HEK293 (cell line): ENCODE measurements around the gene NUP153.

Experiments
- CTCF ChIA-PET: fragments of 350-600 bp; formaldehyde crosslinking; extraction: SDS; loops from one replicate; lab custom pipeline; 2021; ENCODE audit warnings: antibody characterized with exemption; lab: Yijun Ruan, JAX
- POLR2A ChIA-PET: fragments of 300-600 bp; formaldehyde crosslinking; extraction: SDS; loops from one replicate; lab custom pipeline; 2020; ENCODE audit warnings: antibody characterized with exemption, inconsistent platforms; lab: Yijun Ruan, JAX
- H3K27ac ChIP-seq: fragments of 200-500 bp; sonication (Bioruptor generic); 2 replicates; pipeline ENCODE4 v1.5.1; 2014; ENCODE audit warnings: low read depth, low read length, control low read depth, inconsistent platforms; ENCODE audit errors: extremely low read depth
- H3K36me3 ChIP-seq, 2 experiments: fragments of 200-500 bp in 1 of 2; sonication (Bioruptor generic) in 1 of 2; 1 replicate in 1 of 2; 2 replicates in 1 of 2; pipeline ENCODE4 v1.5.1; 2014 to 2017; ENCODE audit warnings: inconsistent platforms in 2 of 2, low read length in 2 of 2; ENCODE audit not compliant: control insufficient read depth in 2 of 2, insufficient read depth in 1 of 2
- H3K4me1 ChIP-seq: fragments of 200-500 bp; sonication (Bioruptor generic); 2 replicates; pipeline ENCODE4 v1.5.1; 2014; ENCODE audit warnings: mild to moderate bottlenecking, low read length, inconsistent platforms; ENCODE audit not compliant: control insufficient read depth, insufficient read depth
- H3K4me3 ChIP-seq: 2 replicates; pipeline ENCODE4 v1.5.1; 2011; ENCODE audit warnings: low read depth, mild to moderate bottlenecking, control low read depth, low read length, moderate library complexity
- H3K9me3 ChIP-seq: fragments of 200-500 bp; sonication (Bioruptor generic); 2 replicates; pipeline ENCODE4 v1.5.1; 2014; ENCODE audit warnings: low read depth, low read length, inconsistent platforms; ENCODE audit not compliant: control insufficient read depth, insufficient read depth
- KLF1 ChIP-seq: fragments of 450-650 bp; formaldehyde crosslinking; IDR thresholded peaks from 2 replicates; pipeline ENCODE4 v1.5.1; 2016; ENCODE audit warnings: missing biosample characterization, missing genetic modification characterization
- PRDM1 ChIP-seq: fragments of 450-650 bp; formaldehyde crosslinking; IDR thresholded peaks from 2 replicates; pipeline ENCODE4; 2016; ENCODE audit warnings: missing biosample characterization, missing genetic modification characterization
- SCRT2 ChIP-seq: fragments of 450-650 bp; formaldehyde crosslinking; IDR thresholded peaks from 2 replicates; pipeline ENCODE4 v1.5.1; 2016; ENCODE audit warnings: missing biosample characterization, missing genetic modification characterization
- ZBTB21 ChIP-seq: fragments of 450-650 bp; formaldehyde crosslinking; IDR thresholded peaks from 2 replicates; pipeline ENCODE4 v1.5.1; 2017; ENCODE audit warnings: missing biosample characterization, missing genetic modification characterization
- ZFP37 ChIP-seq: fragments of 450-650 bp; formaldehyde crosslinking; IDR thresholded peaks from 2 replicates; pipeline ENCODE4 v1.5.1; 2016; ENCODE audit warnings: missing biosample characterization, missing genetic modification characterization
- ZNF146 ChIP-seq: fragments of 450-650 bp; formaldehyde crosslinking; IDR thresholded peaks from 2 replicates; pipeline ENCODE4 v1.5.1; 2016; ENCODE audit warnings: missing biosample characterization, missing genetic modification characterization
- ZNF24 ChIP-seq: fragments of 450-650 bp; formaldehyde crosslinking; IDR thresholded peaks from 2 replicates; pipeline ENCODE4 v1.5.1; 2016; ENCODE audit warnings: missing biosample characterization, missing genetic modification characterization
- ZNF248 ChIP-seq: fragments of 450-650 bp; formaldehyde crosslinking; IDR thresholded peaks from 2 replicates; pipeline ENCODE4 v1.5.1; 2017; ENCODE audit warnings: missing biosample characterization, missing genetic modification characterization
- ZNF266 ChIP-seq: fragments of 450-650 bp; formaldehyde crosslinking; IDR thresholded peaks from 2 replicates; pipeline ENCODE4 v1.5.1; 2016; ENCODE audit warnings: missing biosample characterization, missing genetic modification characterization, low read depth
- ZNF341 ChIP-seq: fragments of 450-650 bp; formaldehyde crosslinking; IDR thresholded peaks from 2 replicates; pipeline ENCODE4; 2016; ENCODE audit warnings: low read depth, missing biosample characterization, missing genetic modification characterization
- ZNF366 ChIP-seq: fragments of 450-650 bp; formaldehyde crosslinking; conservative IDR thresholded peaks from 2 replicates; pipeline ENCODE4 v1.5.1; 2016; ENCODE audit warnings: missing biosample characterization, missing genetic modification characterization
- ZNF529 ChIP-seq: fragments of 450-650 bp; formaldehyde crosslinking; IDR thresholded peaks from 2 replicates; pipeline ENCODE4 v1.5.1; 2017; ENCODE audit warnings: missing genetic modification characterization, missing biosample characterization; ENCODE audit not compliant: insufficient replicate concordance
- ZNF654 ChIP-seq: fragments of 450-650 bp; formaldehyde crosslinking; IDR thresholded peaks from 2 replicates; pipeline ENCODE4 v1.5.1; 2016; ENCODE audit warnings: low read depth, missing biosample characterization, missing genetic modification characterization
- ZNF791 ChIP-seq: fragments of 450-650 bp; formaldehyde crosslinking; IDR thresholded peaks from 2 replicates; pipeline ENCODE4 v1.5.1; 2016; ENCODE audit warnings: missing biosample characterization, missing genetic modification characterization
- ZNF792 ChIP-seq: fragments of 450-650 bp; formaldehyde crosslinking; IDR thresholded peaks from 2 replicates; pipeline ENCODE4 v1.5.1; 2016; ENCODE audit warnings: missing biosample characterization, missing genetic modification characterization
- TF ChIP-seq, protein P1 (sequence below): IDR thresholded peaks from 2 replicates; pipeline ENCODE4 v1.6.1; 2011; ENCODE audit warnings: mild to moderate bottlenecking, low read depth, low read length, borderline replicate concordance
- TF ChIP-seq, protein P2 (sequence below): fragments of 450-650 bp; formaldehyde crosslinking; IDR thresholded peaks from 2 replicates; pipeline ENCODE4 v1.5.1; 2016; ENCODE audit warnings: missing biosample characterization, missing genetic modification characterization
- TF ChIP-seq, protein P3 (sequence below): fragments of 450-650 bp; formaldehyde crosslinking; IDR thresholded peaks from 2 replicates; pipeline ENCODE4 v1.5.1; 2016; ENCODE audit warnings: missing biosample characterization, missing genetic modification characterization

The NUP153 gene

DNA sequence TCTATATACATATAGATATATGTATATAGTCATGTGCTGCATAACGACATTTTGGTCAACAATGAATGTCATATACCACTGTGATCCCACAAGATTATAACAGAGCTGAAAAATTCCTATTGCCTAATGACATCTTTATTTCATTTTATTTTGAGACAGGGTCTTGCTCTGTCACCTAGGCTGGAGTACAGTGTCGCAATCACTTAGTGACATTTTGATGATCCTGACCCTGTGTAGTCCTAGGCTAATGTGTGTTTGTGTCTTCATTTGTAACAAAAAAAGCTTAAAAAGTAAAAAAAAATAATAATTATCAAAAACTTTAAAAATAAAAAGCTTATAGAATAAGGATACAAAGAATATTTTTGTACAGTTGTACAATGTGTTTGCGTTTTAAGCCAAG, 110.6 kb downstream of the NUP153 start:
- Histone ChIP-seq H3K36me3 (no peaks in the 10 kb centered on the region), H3K9me3 (no peaks in the 10 kb centered on the region), H3K4me3 (no peak overlapping the region), H3K27ac (no peak overlapping the region), H3K4me1 (no peaks in the 10 kb centered on the region)
- CTCF ChIA-PET = interaction anchor here (1.4 to 2.6 kb wide), 2 partner anchors 11 to 12 kb away, joined by 6 to 13 read pairs; no protein-coding TSS in a partner anchor
- POLR2A ChIA-PET = no interaction called here
- TF ChIP-seq ZNF248 = no peak
- no peak for TF ChIP-seq ZNF791 (tag by site-specific recombination)
- TF ChIP-seq, protein P1, sequence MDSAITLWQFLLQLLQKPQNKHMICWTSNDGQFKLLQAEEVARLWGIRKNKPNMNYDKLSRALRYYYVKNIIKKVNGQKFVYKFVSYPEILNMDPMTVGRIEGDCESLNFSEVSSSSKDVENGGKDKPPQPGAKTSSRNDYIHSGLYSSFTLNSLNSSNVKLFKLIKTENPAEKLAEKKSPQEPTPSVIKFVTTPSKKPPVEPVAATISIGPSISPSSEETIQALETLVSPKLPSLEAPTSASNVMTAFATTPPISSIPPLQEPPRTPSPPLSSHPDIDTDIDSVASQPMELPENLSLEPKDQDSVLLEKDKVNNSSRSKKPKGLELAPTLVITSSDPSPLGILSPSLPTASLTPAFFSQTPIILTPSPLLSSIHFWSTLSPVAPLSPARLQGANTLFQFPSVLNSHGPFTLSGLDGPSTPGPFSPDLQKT = no peak
- no peak for TF ChIP-seq KLF1 (tag by site-specific recombination)
- no peak for TF ChIP-seq ZFP37 (tag by site-specific recombination)
- TF ChIP-seq ZNF529 (tag by site-specific recombination) = no peak
- TF ChIP-seq ZNF146 (tag by site-specific recombination) = no peak

DNA sequence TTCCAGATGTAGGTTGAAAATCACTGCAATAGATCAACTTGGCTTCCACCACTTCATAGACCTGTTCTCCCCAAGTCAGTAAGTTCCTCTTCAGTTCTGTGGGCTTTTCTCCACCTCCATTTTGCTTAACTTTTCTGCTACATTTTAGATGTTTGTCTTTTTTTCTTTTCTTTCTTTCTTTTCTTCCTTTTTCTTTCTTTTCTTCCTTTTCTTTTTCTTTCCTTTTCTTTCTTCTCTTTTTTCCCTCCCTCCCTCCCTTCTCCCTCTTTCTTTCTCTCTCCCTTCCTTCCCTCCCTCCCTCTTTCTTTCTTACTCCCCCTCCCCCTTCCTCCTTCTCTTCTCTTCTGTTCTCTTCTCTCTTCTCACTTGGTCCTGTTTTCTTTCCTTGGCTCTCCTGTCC, 113.5 kb downstream of the NUP153 start:
- ChIA-PET POLR2A (no interaction called here), CTCF (interaction anchor here (1.5 kb wide), 1 partner anchor 437 kb away, joined by 3 read pairs; no protein-coding TSS in a partner anchor)
- TF ChIP-seq ZNF366 (tag by site-specific recombination) (peak; percentile 60), ZBTB21 (tag by site-specific recombination) (no peak)
- no peak overlapping the region for H3K27ac ChIP-seq
- no peaks in the 10 kb centered on the region; the same call in 1 of the 2 replicates for H3K9me3 ChIP-seq
- H3K4me1 ChIP-seq = no peaks in the 10 kb centered on the region
- no peak overlapping the region for H3K4me3 ChIP-seq
- no peaks in the 10 kb centered on the region for H3K36me3 ChIP-seq

DNA sequence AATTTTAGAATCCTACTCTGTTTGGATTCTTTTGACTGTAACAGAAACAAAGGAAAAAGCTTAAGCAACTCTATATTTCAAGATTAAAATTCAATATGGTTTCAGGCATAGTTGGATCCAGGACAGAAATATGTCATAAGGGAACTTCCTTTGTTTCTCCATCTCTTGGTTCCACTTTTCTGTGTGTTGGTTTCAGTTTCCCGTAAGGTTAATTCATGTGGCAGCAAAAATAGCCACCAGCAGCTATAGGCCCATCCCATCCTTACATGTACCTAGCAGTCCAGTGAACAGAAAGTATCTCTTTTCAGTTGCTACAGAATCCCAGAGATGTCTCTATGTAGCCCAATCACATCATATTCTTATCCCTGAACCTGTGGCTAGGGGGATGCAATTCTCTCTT, 115.4 kb downstream of the NUP153 start:
- CTCF ChIA-PET = interaction anchor here (0.6 to 1.6 kb wide), 4 partner anchors 210 to 531 kb away, joined by 3 to 5 read pairs (median 4); partner anchors contain the start of gene NHLRC1
- H3K4me3 ChIP-seq = no peak overlapping the region
- POLR2A ChIA-PET = no interaction called here
- no peak for TF ChIP-seq ZNF341 (tag by site-specific recombination)
- no peak for TF ChIP-seq ZNF266 (tag by site-specific recombination)
- TF ChIP-seq ZFP37 (tag by site-specific recombination) = no peak
- TF ChIP-seq ZNF792 (tag by site-specific recombination) = no peak
- no peak for TF ChIP-seq ZNF791 (tag by site-specific recombination)
- no peak for TF ChIP-seq PRDM1 (tag by site-specific recombination)
- no peaks in the 10 kb centered on the region; the same call in 1 of the 2 replicates for H3K9me3 ChIP-seq
- no peak overlapping the region for H3K27ac ChIP-seq
- H3K36me3 ChIP-seq = no peaks in the 10 kb centered on the region
- H3K4me1 ChIP-seq = no peaks in the 10 kb centered on the region

DNA sequence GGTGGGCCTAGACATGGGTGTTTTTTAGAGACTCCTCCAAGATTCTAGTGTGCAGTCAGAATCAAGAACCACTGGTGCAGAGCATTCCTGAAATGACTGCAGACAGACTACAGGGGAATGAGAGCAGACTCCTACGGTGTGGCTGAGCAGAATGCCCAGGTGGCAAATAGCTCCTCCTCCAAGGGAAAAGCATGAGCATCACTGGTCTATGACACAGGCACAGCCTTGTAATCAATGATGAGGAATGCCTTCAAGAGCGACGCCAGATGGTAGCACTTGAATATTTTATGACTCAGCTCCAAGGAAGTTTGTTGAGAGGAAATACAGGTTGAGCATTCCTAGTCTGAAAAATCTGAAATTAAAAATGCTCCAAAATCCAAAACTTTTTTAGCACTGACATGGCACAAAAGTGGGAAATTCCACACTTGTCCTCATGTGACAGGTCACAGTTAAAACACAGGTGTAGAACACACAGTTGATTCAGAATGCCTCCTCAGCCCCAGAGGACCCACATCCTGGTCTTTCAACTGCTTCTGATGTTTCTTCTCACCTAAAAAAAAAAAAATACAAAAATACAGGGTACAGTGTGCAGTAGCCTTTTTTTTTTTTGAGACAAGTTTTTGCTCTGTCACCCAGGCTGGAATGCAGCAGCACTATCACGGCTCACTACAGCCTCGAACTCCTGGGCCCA, 117.2 kb downstream of the NUP153 start:
- no peak overlapping the region for H3K4me3 ChIP-seq
- POLR2A ChIA-PET = interaction anchor here (1.5 kb wide), 1 partner anchor 11 kb away, joined by 8 read pairs; the partner anchor contains the start of gene FAM8A1
- no peak overlapping the region for H3K27ac ChIP-seq
- CTCF ChIA-PET = interaction anchor here (1.0 to 1.1 kb wide), 2 partner anchors 13 to 228 kb away, joined by 3 to 4 read pairs; no protein-coding TSS in a partner anchor
- no peaks in the 10 kb centered on the region; the same call in 1 of the 2 replicates for H3K9me3 ChIP-seq
- H3K4me1 ChIP-seq = no peaks in the 10 kb centered on the region
- TF ChIP-seq, protein P2, sequence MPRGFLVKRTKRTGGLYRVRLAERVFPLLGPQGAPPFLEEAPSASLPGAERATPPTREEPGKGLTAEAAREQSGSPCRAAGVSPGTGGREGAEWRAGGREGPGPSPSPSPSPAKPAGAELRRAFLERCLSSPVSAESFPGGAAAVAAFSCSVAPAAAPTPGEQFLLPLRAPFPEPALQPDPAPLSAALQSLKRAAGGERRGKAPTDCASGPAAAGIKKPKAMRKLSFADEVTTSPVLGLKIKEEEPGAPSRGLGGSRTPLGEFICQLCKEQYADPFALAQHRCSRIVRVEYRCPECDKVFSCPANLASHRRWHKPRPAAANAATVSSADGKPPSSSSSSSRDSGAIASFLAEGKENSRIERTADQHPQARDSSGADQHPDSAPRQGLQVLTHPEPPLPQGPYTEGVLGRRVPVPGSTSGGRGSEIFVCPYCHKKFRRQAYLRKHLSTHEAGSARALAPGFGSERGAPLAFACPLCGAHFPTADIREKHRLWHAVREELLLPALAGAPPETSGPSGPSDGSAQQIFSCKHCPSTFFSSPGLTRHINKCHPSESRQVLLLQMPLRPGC = no peak
- TF ChIP-seq, protein P3, sequence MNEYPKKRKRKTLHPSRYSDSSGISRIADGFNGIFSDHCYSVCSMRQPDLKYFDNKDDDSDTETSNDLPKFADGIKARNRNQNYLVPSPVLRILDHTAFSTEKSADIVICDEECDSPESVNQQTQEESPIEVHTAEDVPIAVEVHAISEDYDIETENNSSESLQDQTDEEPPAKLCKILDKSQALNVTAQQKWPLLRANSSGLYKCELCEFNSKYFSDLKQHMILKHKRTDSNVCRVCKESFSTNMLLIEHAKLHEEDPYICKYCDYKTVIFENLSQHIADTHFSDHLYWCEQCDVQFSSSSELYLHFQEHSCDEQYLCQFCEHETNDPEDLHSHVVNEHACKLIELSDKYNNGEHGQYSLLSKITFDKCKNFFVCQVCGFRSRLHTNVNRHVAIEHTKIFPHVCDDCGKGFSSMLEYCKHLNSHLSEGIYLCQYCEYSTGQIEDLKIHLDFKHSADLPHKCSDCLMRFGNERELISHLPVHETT (tag by site-specific recombination) = no peak
- TF ChIP-seq SCRT2 (no peak), ZNF24 (tag by site-specific recombination) (no peak), ZNF654 (tag by site-specific recombination) (peak; percentile 51)
- H3K36me3 ChIP-seq = no peaks in the 10 kb centered on the region
